ENCODE measurements around the gene CCDC70. TPM values are rescaled to one million over a fixed set of nuclear protein-coding genes. Genes with fewer than 3 reads are reported as not detected.
A peak's percentile ranks its signal among the peaks of the same experiment; 100 is the strongest.
"Not testable (repeated sequence)": the region's sequence is repeated elsewhere in the genome, so short reads cannot be mapped to it uniquely, and the experiment has no call there.

The CCDC70 gene
- total RNA-seq, 1 donor from 2014 or later, result not detected

DNA sequence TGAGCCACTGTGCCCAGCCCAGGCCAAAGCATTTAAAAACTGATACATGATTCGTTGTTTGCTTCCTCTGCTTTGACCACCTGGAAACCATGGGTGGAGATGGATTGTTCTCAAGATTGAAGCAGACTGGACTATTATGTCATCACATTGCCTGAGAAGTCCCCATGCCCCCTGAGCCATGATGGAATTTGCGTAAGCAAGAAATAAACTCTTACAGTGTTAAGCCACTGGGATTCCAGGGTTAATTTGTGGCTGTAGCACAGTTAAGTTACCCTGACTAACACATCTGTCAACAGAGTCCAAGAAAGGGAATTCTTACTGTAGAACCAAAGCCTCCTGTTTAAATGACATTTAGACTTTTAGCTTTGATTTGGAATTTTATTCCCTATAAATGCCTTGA, 38.4 kb upstream of the CCDC70 start:
- H3K36me3 Mint-ChIP-seq (ENCODE audit: low read depth), result no peaks in the 10 kb centered on the region
- H3K4me3 Mint-ChIP-seq, result peak overlapping the region; percentile 7
- no peak overlapping the region for H3K27ac Mint-ChIP-seq
- peaks cover 79% of the 10 kb centered on the region for H3K4me1 Mint-ChIP-seq
- DNase-seq, result no peak
- peaks cover 3% of the 10 kb centered on the region for H3K27me3 Mint-ChIP-seq
- intact Hi-C loops (cut with micrococcal nuclease), result loop anchor here (5.0 to 10.0 kb wide), 2 partner anchors 369 to 631 kb away; partner anchors contain the start of genes CKAP2 and VPS36
- H3K9me3 Mint-ChIP-seq, result no peaks in the 10 kb centered on the region

GRCh38 chr13:51823863-51824262, 37.9 kb upstream of the CCDC70 start:
- H3K27ac Mint-ChIP-seq, result no peak overlapping the region
- peak overlapping the region; percentile 73 for H3K4me3 Mint-ChIP-seq
- H3K36me3 Mint-ChIP-seq (ENCODE audit: low read depth), result no peaks in the 10 kb centered on the region
- no peaks in the 10 kb centered on the region for H3K9me3 Mint-ChIP-seq
- peaks cover 74% of the 10 kb centered on the region for H3K4me1 Mint-ChIP-seq
- intact Hi-C loops (cut with micrococcal nuclease), result loop anchor here (5.0 to 10.0 kb wide), 2 partner anchors 368 to 631 kb away; partner anchors contain the start of genes CKAP2 and VPS36
- H3K27me3 Mint-ChIP-seq, result peaks cover 3% of the 10 kb centered on the region
- DNase-seq, result no peak

DNA sequence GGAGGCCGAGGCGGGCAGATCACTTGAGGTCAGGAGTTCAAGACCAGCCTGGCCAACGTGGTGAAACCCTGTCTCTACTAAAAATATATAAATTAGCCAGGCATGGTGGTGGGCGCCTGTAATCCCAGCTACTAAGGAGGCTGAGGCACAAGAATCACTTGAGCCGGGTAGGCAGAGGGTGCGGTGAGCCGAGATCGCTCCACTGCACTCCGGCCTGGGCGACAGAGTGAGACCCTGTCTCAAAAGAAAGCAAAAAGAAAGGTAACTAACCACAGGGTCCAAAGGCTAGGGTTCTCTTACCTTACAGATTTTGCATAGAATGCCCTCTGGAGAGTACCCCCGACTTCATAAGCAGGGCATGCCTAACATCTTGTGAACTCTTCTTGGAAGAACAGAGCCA, 37.1 kb upstream of the CCDC70 start:
- not testable (repeated sequence) for H3K27me3 Mint-ChIP-seq; DNase-seq; H3K9me3 Mint-ChIP-seq; H3K36me3 Mint-ChIP-seq (ENCODE audit: low read depth)
- intact Hi-C loops (cut with micrococcal nuclease), result loop anchor here (1.0 to 10.0 kb wide), 4 partner anchors 20 to 630 kb away; partner anchors contain the start of genes CKAP2, DHRS12, INTS6 and VPS36
- peak overlapping the region; percentile 84 for H3K27ac Mint-ChIP-seq
- H3K4me3 Mint-ChIP-seq, result peak overlapping the region; percentile 73
- peaks cover 66% of the 10 kb centered on the region for H3K4me1 Mint-ChIP-seq

DNA sequence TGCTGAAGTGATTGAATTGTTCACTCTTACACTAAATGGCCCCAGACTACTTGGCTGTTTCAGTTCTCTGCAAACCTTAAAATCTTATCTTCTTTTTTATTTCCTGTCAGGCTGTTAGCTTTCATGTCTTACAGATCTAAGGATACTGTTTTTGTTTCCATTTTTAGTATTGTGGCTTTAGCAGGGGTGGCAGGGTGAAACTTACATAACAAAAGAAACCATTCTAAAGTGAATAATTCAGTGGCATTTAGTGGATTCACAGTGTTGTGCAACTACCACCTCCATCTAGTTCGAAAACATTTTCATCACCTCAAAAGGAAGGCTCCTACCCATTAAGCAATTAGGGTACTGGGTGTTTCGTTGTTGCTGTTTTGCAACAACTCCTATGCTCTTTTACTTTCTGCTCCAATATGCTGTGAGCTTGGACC, 36.6 kb upstream of the CCDC70 start:
- DNase-seq, result peak; percentile 79
- H3K27me3 Mint-ChIP-seq, result peaks cover 3% of the 10 kb centered on the region
- no peaks in the 10 kb centered on the region for H3K36me3 Mint-ChIP-seq (ENCODE audit: low read depth)
- no peaks in the 10 kb centered on the region for H3K9me3 Mint-ChIP-seq
- peak overlapping the region; percentile 84 for H3K27ac Mint-ChIP-seq
- intact Hi-C loops (cut with micrococcal nuclease), result loop anchor here (1.0 to 10.0 kb wide), 3 partner anchors 21 to 630 kb away; partner anchors contain the start of genes CKAP2, DHRS12, INTS6 and VPS36
- H3K4me3 Mint-ChIP-seq, result peak overlapping the region; percentile 73
- H3K4me1 Mint-ChIP-seq, result peaks cover 64% of the 10 kb centered on the region

DNA sequence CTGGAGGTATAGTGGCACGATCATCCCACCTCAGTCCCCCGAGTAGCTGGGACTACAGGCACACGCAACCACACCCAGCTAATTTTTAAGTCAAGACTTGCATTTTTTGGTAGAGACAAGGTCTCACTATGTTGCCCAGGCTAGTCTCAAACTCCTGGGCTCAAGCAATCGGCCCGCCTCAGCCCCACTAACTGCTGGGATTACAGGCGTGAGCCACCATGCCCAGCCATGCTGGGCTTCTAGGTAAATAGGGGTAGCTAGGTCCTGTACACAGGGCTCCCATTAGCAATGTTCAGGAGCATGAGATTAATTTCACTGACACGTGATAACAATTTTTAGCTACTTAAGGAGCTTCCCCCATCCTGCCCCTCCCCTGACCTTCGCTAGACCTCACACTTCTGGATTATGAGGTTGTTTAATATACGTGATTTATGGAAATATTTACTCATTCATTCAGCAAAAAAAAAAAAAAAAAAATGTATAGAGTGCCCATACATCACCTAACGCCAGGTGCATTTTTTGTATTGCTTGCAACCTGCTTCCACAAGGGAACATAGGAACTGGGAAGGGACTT, 36.0 kb upstream of the CCDC70 start:
- H3K4me3 Mint-ChIP-seq, result peak overlapping the region; percentile 73
- H3K4me1 Mint-ChIP-seq, result peaks cover 59% of the 10 kb centered on the region
- no peak for DNase-seq
- peaks cover 3% of the 10 kb centered on the region for H3K27me3 Mint-ChIP-seq
- intact Hi-C loops (cut with micrococcal nuclease), result loop anchor here (1.0 to 10.0 kb wide), 3 partner anchors 21 to 629 kb away; partner anchors contain the start of genes CKAP2, DHRS12, INTS6 and VPS36
- peak overlapping the region; percentile 84 for H3K27ac Mint-ChIP-seq
- H3K9me3 Mint-ChIP-seq, result no peaks in the 10 kb centered on the region
- H3K36me3 Mint-ChIP-seq (ENCODE audit: low read depth), result no peaks in the 10 kb centered on the region

DNA sequence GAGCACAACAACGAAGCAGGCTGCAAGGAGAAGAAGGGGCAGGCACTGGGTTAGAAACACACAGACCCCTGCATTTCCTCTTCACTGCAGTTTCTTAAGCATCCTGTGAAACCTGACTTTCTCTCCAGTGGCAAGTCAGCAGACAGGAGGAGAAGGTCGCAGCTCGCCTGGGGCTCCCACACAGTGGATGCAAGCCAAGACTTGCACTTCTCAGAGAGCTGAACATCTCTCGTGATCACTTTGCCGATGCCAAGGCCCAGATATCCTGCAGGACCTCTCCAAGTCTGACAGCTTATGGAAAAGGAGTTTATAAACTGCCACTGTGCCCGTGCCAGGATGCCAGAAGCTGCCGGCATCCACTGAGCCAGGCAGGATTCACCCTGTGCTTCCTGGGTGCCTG, 35.2 kb upstream of the CCDC70 start:
- Mint-ChIP-seq H3K27me3 (peaks cover 3% of the 10 kb centered on the region), H3K27ac (no peak overlapping the region), H3K36me3 (ENCODE audit: low read depth) (no peaks in the 10 kb centered on the region), H3K9me3 (no peaks in the 10 kb centered on the region), H3K4me3 (peak overlapping the region; percentile 18), H3K4me1 (peaks cover 53% of the 10 kb centered on the region)
- DNase-seq, result no peak
- intact Hi-C loops (cut with micrococcal nuclease), result loop anchor here (10.0 kb wide), 1 partner anchor 628 kb away; the partner anchor contains the start of genes CKAP2 and VPS36

GRCh38 chr13:51827254-51827653, 34.5 kb upstream of the CCDC70 start:
- Mint-ChIP-seq H3K9me3 (no peaks in the 10 kb centered on the region), H3K4me3 (peak overlapping the region; percentile 13), H3K27me3 (peaks cover 3% of the 10 kb centered on the region), H3K36me3 (ENCODE audit: low read depth) (no peaks in the 10 kb centered on the region), H3K4me1 (peaks cover 49% of the 10 kb centered on the region), H3K27ac (no peak overlapping the region)
- DNase-seq, result no peak
- intact Hi-C loops (cut with micrococcal nuclease), result loop anchor here (10.0 kb wide), 1 partner anchor 628 kb away; the partner anchor contains the start of genes CKAP2 and VPS36

DNA sequence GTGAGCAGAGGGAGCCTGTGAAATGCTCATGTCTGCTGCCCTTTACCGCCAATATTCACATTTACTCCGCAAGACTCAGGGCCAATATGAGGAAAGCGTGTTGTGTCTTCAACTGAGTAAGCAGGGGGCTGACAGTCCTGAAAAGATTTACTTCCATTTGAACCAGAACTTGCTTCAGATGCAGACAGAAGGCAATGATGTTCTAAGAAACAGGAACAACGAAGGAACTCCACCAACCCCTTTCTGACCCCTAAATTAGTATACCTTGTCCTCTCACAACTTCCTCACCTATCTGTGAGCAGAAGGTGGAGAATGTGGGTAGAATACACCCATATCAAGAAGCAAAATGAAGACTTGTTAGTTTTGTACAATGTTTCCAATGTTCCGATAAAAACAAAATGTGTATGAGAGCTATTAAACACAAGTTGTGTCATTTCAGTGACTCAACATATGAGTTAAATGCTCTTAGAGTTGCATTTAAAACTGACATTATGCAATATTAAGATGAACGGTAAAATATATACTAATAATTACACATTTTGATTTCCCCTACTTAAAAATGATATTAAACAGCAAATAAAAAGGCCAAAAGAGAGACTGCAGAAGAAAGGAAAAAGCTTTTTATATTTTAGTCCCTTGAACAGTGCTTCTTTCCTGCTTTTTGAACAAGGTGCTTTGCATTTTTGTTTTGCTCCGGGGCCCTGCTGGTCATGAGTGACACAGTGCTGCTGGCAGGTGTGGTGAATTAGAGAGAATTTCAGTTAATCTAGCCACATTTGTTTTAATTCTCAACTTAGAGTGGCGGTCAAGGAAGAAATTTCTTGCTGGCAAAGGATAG, 32.8 kb upstream of the CCDC70 start:
- intact Hi-C loops (cut with micrococcal nuclease), result loop anchor here (10.0 kb wide), 1 partner anchor 626 kb away; the partner anchor contains the start of genes CKAP2 and VPS36
- H3K27ac Mint-ChIP-seq, result no peak overlapping the region

GRCh38 chr13:51829568-51829899, 32.2 kb upstream of the CCDC70 start:
- no peaks in the 10 kb centered on the region for H3K36me3 Mint-ChIP-seq (ENCODE audit: low read depth)
- no peak for DNase-seq
- intact Hi-C loops (cut with micrococcal nuclease), result loop anchor here (10.0 kb wide), 1 partner anchor 625 kb away; the partner anchor contains the start of genes CKAP2 and VPS36
- H3K27me3 Mint-ChIP-seq, result peaks cover 8% of the 10 kb centered on the region
- no peak overlapping the region for H3K27ac Mint-ChIP-seq
- peaks cover 38% of the 10 kb centered on the region for H3K4me1 Mint-ChIP-seq
- H3K9me3 Mint-ChIP-seq, result no peaks in the 10 kb centered on the region
- no peak overlapping the region for H3K4me3 Mint-ChIP-seq

More for the DNA sequence above, 32.8 kb upstream of the CCDC70 start:
- Mint-ChIP-seq H3K4me3 (no peak overlapping the region), H3K9me3 (no peaks in the 10 kb centered on the region), H3K4me1 (peaks cover 41% of the 10 kb centered on the region), H3K36me3 (ENCODE audit: low read depth) (no peaks in the 10 kb centered on the region), H3K27me3 (peaks cover 7% of the 10 kb centered on the region)
- no peak for DNase-seq

DNA sequence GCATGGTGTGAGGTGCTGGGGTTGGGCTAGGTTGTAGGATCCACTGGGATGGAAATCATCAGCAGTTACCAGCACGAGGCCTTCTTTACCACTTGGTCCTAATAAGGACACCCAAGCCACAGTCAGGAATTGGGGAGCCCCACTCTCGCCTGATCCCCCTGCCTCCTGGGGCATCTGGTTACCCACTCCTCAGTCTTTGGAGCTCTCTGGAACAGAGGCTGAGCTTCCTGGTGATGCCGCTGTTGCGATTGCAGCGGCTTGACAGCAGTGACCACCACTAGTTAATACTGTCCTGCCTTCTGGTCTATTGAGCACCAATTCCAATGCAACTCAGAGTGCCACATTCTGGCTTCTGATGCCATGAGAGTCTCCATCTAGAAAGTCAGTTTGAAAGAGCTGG, 30.2 kb upstream of the CCDC70 start:
- Mint-ChIP-seq H3K4me1 (peaks cover 21% of the 10 kb centered on the region), H3K27ac (no peak overlapping the region), H3K4me3 (no peak overlapping the region), H3K9me3 (no peaks in the 10 kb centered on the region), H3K36me3 (ENCODE audit: low read depth) (no peaks in the 10 kb centered on the region), H3K27me3 (peaks cover 8% of the 10 kb centered on the region)
- DNase-seq, result no peak
- intact Hi-C loops (cut with micrococcal nuclease), result no loop called here

- Mint-ChIP-seq H3K36me3 (ENCODE audit: low read depth) (no peaks in the 10 kb centered on the region), H3K4me3 (no peak overlapping the region), H3K27ac (no peak overlapping the region), H3K9me3 (no peaks in the 10 kb centered on the region), H3K4me1 (peaks cover 21% of the 10 kb centered on the region), H3K27me3 (peaks cover 8% of the 10 kb centered on the region)
- peak; percentile 85 for DNase-seq
- intact Hi-C loops (cut with micrococcal nuclease), result loop anchor here (1.0 kb wide), 1 partner anchor 17 kb away; no protein-coding TSS in a partner anchor
Measured at GRCh38 chr13:51832471-51833152, 29.2 kb upstream of the CCDC70 start.

- no peak for DNase-seq
- H3K9me3 Mint-ChIP-seq, result no peaks in the 10 kb centered on the region
- H3K4me3 Mint-ChIP-seq, result no peak overlapping the region
- peaks cover 29% of the 10 kb centered on the region for H3K4me1 Mint-ChIP-seq
- no peaks in the 10 kb centered on the region for H3K36me3 Mint-ChIP-seq (ENCODE audit: low read depth)
- intact Hi-C loops (cut with micrococcal nuclease), result no loop called here
- peaks cover 5% of the 10 kb centered on the region for H3K27me3 Mint-ChIP-seq
- H3K27ac Mint-ChIP-seq, result no peak overlapping the region
Measured at GRCh38 chr13:51833980-51834379, 27.8 kb upstream of the CCDC70 start.

- intact Hi-C loops (cut with micrococcal nuclease), result no loop called here
- Mint-ChIP-seq H3K4me3 (no peak overlapping the region), H3K9me3 (no peaks in the 10 kb centered on the region), H3K36me3 (ENCODE audit: low read depth) (no peaks in the 10 kb centered on the region), H3K27ac (no peak overlapping the region), H3K27me3 (peaks cover 5% of the 10 kb centered on the region), H3K4me1 (peaks cover 29% of the 10 kb centered on the region)
- no peak for DNase-seq
Measured at GRCh38 chr13:51834581-51835171, 27.1 kb upstream of the CCDC70 start.
